HuH-7 (cell line): Measurements from ENCODE around the gene WFDC5.
"Not testable (repeated sequence)": the region's sequence is repeated elsewhere in the genome, so short reads cannot be mapped to it uniquely, and the experiment has no call there.

Source experiments
- DNase-seq: peaks from one replicate; pipeline ENCODE4 v3.0.0; 2011; ENCODE audit warnings: low spot score

WFDC5 gene

GRCh38 chr20:45087814-45088213, 27.2 kb downstream of the WFDC5 start:
- DNase-seq: no peak

DNA sequence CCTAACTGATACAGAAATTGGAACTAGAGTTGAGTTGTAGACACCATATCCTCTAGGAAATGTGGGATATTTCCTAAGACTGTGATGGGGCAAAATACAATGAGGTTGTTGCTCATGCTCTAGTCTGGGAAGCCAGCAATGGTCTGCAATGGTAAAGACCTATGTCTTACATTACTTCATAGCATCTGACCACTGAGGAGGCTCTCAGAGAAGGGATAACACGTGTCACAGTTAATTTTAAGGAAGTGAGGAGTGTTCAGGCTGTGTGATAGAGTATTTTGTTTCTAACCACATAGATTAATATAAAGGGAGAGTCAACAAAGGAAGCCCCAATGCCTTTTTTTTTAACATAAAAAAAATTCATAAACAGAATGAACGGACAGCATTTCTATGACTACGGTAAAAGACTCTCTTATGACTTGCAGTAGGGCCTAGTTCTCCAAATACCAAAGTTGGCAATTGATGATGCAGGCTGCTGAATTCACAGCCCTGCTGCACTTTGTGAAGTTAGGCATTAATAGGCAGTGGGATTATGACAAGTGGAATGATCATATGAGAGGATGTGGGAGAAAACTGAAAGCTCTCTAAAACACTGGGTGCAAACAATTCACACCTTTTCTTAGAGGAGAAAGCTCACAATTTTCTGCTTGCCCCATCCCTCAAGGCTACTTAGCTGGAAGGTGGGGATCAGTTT, 27.7 kb downstream of the WFDC5 start:
- DNase-seq: no peak

GRCh38 chr20:45085867-45086266, 29.1 kb downstream of the WFDC5 start:
- no peak for DNase-seq

GRCh38 chr20:45085289-45085688, 29.7 kb downstream of the WFDC5 start:
- no peak for DNase-seq

DNA sequence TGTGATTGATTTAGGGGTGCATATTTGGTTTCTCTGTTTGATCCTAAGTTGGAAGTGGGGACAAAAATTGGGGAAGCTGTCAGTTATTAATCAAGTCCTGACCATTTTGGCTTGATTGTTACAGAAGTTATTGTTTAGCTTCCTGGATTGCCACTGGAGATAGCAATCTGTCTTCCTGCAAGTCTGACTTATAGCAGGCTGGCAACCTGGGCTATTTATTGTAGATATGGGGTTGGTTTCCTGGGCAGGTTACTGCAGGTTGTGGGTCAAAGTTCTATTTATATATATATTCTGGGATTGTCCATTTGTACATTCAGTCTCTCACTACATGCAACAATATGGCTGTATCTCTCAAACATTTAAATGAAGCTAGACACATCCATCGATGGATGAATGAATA, 31.8 kb downstream of the WFDC5 start:
- no peak for DNase-seq

DNA sequence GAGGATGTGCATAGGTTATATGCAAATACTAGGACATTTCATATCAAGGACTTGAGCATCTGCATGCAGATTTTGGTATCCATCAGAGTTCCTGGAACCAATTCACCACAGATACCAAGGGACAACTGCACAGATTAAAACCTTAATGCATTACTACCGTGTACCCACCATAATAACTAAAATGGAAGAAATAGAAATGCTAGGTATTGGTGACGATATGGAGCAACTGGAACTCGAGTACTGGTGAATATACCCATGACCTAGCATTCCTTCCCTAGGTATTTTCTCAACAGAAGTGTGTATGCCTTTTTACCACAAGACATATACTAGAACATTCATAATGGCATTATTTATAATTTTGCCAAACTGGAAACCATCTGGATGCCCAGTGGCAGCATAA, 32.5 kb downstream of the WFDC5 start:
- no peak for DNase-seq

DNA sequence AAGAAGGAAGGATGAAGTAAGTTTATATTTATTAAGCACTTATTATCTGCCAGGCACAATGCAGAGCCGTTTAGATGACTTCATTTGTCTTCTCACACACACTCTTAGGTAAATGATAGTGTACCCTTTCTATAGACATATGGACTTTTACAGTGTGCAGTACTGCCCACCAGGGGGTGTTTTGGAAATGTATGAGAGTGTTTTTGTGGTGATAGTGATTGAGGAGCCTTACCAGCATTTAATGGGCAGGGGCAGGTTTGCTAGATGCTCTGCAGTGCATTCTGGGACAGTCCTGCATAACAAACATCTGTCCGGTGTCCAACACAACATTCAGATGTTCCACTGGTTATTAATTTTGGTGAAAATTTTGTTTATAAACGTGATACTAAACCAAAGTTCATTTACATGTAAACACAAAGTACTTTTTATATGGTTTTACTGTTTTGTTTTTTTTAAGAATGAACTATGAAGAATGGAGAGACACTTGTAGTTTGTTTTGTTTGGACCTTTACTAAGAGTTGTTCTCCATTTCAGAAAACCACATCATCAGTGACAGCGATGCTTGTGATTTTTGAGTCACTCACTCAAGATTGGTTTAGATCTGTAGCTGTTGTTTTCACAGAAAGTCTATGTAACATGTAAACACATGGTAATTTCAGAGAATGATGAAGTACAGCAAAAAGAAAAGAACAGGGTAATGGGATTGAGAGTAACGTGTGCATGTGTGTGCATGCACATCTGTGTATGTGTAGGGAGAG, 33.9 kb downstream of the WFDC5 start:
- DNase-seq: no peak

DNA sequence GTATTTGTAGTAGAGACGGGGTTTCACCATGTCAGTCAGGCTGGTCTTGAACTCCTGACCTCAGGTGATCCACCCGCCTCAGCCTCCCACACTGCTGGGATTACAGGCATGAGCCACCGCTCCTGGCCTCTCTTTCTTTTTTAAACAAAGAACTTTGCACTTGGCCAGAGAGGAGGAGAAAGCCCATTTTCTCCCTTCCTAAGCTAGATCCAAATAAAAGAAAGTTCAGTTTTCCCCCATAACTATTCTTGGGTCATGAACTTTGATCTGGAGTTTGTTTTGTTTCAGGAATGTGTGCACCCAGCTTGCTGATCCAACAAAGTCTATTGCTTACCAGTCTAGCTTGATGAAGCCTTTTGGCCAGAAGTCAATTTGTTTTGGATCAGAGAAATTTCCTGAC, 37.4 kb downstream of the WFDC5 start:
- no peak for DNase-seq

DNA sequence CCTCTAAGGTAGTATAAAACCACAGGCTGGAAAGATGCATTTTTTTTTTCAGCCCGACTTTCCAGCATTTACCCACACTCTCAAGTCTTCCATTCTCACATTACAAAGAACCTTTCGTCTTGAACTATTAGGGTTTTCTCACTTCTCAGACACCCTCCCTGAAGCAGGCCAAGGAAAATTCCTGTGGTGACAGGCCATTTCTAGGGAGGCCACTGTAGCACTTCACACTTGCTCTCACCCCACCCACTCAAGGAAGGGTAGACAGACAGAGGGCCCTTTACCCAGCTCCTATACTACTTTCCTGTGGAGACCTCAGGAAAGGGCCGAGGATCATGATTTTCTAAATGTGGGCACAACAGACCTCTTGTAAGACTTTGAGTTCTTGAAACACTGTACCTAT, 41.8 kb downstream of the WFDC5 start:
- no peak for DNase-seq

GRCh38 chr20:45072066-45072465, 42.9 kb downstream of the WFDC5 start:
- DNase-seq: no peak

GRCh38 chr20:45070932-45071632, 43.9 kb downstream of the WFDC5 start:
- no peak for DNase-seq

DNA sequence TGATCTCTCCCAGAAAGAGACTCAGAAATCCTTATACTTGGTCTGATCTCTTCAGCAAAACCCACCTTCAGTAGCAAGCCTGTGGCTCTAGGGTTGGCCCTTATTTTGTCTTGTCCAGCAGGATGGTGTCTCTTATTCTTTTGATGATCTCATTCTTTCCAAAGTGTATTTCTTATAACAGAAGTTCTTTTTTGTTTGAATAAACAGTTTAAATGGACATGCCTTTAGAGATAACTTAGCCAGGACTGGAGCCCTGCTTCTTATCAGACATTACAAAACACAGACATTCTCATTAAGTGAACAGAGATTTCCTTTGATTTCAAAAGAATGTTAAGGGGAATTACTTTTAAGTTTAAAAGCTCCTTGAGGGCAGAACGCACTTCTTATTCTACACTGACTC, 45.7 kb downstream of the WFDC5 start:
- DNase-seq: no peak

GRCh38 chr20:45067558-45067957, 47.4 kb downstream of the WFDC5 start:
- no peak for DNase-seq

GRCh38 chr20:45067087-45067486, 47.9 kb downstream of the WFDC5 start:
- no peak for DNase-seq

DNA sequence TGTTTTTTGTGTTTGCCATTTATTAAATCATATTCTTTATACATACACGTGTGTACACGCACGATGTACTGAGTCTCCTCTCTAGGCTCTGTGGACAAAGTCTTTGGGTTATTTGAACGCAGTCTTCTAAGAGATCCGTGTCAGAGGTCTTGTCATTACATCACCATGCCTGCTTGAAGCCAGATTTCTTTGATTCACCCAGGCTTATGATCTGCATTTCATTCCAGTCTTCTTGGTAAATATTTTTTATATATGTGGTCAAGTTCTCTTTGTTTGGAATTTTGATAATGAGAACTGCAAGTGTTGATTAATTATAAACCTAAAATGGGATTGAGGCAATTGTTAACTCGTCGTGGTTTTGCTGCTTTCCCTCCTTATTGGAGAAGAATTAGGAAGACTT, 48.6 kb downstream of the WFDC5 start:
- no peak for DNase-seq

DNA sequence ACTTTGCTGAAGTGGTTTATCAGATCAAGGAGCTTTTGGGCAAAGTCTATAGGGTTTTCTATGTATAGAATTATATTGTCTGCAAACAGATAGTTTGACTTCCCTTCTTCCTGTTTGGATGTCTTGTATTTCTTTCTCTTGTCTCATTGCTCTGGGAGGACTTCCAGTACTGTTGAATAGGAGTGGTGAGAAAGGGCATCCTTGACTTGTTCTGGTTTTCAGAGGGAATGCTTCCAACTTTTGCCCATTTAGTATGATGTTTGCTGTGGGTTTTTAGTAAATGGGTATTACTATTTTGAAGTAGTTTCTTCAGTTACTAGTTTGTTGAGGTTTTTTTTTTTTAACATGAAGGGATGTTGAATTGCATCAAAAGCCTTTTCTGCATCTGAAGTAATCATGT, 50.2 kb downstream of the WFDC5 start:
- DNase-seq: no peak

GRCh38 chr20:45063107-45063506, 51.9 kb downstream of the WFDC5 start:
- DNase-seq: not testable (repeated sequence)

- DNase-seq: no peak
Measured at GRCh38 chr20:45061244-45061643, 53.7 kb downstream of the WFDC5 start.

- no peak for DNase-seq
Measured at GRCh38 chr20:45060294-45060693, 54.7 kb downstream of the WFDC5 start.
